K562 (cell line): ENCODE data around the gene PPARD. TPM values are rescaled to one million over a fixed set of nuclear protein-coding genes. Genes with fewer than 3 reads are reported as not detected.

ENCODE experiments used
- CBX5 ChIP-seq: IDR thresholded peaks from 2 replicates; pipeline ENCODE4 v1.6.1; 2014; ENCODE audit warnings: low read depth, borderline replicate concordance
- CBX8 ChIP-seq: fragments of 200-600 bp; sonication (generic); IDR thresholded peaks from 2 replicates; pipeline ENCODE4 v1.6.1; 2012; ENCODE audit warnings: borderline replicate concordance, mixed run types, low read depth, mild to moderate bottlenecking, moderate library complexity, mixed read lengths, low read length, control low read depth, inconsistent platforms; ENCODE audit not compliant: poor library complexity, severe bottlenecking; ENCODE audit errors: extremely low read depth
- CCAR2 ChIP-seq: fragments of 200-400 bp; formaldehyde crosslinking; IDR thresholded peaks from 2 replicates; pipeline ENCODE4 v1.6.1; 2017; ENCODE audit warnings: mild to moderate bottlenecking, low read depth, low read length
- CREB1 ChIP-seq, 2 experiments: sonication (generic) in 1 of 2; formaldehyde crosslinking in 1 of 2; IDR thresholded peaks; 2 replicates each; pipeline versions ENCODE4 v1.6.1 to v1.8.0; 2012 to 2022; ENCODE audit warnings: inconsistent platforms in 1 of 2, mild to moderate bottlenecking in 1 of 2, missing genetic modification reagents in 1 of 2, moderate library complexity in 1 of 2
- E2F3 ChIP-seq: fragments of 250-450 bp; sonication (Bioruptor Pico); IDR thresholded peaks from 2 replicates; pipeline ENCODE4 v1.4.0; 2020; ENCODE audit warnings: mild to moderate bottlenecking
- ETV5 ChIP-seq: sonication (generic); formaldehyde crosslinking; IDR thresholded peaks from 2 replicates; pipeline ENCODE4 v1.4.0; 2020; ENCODE audit warnings: low read depth, mild to moderate bottlenecking, missing genetic modification reagents
- FOXK1 ChIP-seq: sonication (generic); formaldehyde crosslinking; IDR thresholded peaks from 2 replicates; pipeline ENCODE4 v1.8.0; 2022; ENCODE audit warnings: missing genetic modification reagents, mild to moderate bottlenecking, borderline replicate concordance
- HEY1 ChIP-seq: fragments of 250-450 bp; sonication (Bioruptor Pico); IDR thresholded peaks from 2 replicates; pipeline ENCODE4 v1.5.0; 2020; ENCODE audit warnings: mild to moderate bottlenecking, moderate library complexity, borderline replicate concordance
- HNRNPUL1 ChIP-seq: fragments of 200-400 bp; formaldehyde crosslinking; IDR thresholded peaks from 2 replicates; pipeline ENCODE4 v1.6.1; 2017; ENCODE audit warnings: low read length
- ILF3 ChIP-seq: fragments of 450-650 bp; IDR thresholded peaks from 2 replicates; pipeline ENCODE4 v1.6.1; 2018; ENCODE audit warnings: antibody characterized with exemption, mild to moderate bottlenecking, moderate library complexity, borderline replicate concordance
- MTA2 ChIP-seq: fragments of 450-650 bp; IDR thresholded peaks from 2 replicates; pipeline ENCODE4 v1.6.1; 2016; ENCODE audit warnings: low read depth
- PHF8 ChIP-seq: fragments of 200-600 bp; sonication (generic); IDR thresholded peaks from 2 replicates; pipeline ENCODE4 v1.6.1; 2012; ENCODE audit warnings: mixed run types, mild to moderate bottlenecking, inconsistent platforms, low read length, moderate library complexity, borderline replicate concordance
- PHTF2 ChIP-seq: fragments of 250-450 bp; sonication (Bioruptor Pico); IDR thresholded peaks from 2 replicates; pipeline ENCODE4 v1.5.0; 2021; ENCODE audit warnings: mild to moderate bottlenecking
- SP1 ChIP-seq: sonication (generic); formaldehyde crosslinking; IDR thresholded peaks from 2 replicates; pipeline ENCODE4 v1.8.1; 2022; ENCODE audit warnings: mild to moderate bottlenecking, missing genetic modification reagents
- SUPT5H ChIP-seq: fragments of 450-650 bp; IDR thresholded peaks from 2 replicates; pipeline ENCODE4 v1.6.1; 2016
- TFAM ChIP-seq: fragments of 250-450 bp; sonication (Bioruptor Pico); conservative IDR thresholded peaks from 2 replicates; pipeline ENCODE4 v1.5.0; 2021; ENCODE audit warnings: mild to moderate bottlenecking, moderate library complexity
- ZBTB40 ChIP-seq, 2 experiments: fragments of 450-650 bp in 1 of 2; sonication (generic) in 1 of 2; formaldehyde crosslinking in 1 of 2; IDR thresholded peaks; 2 replicates each; pipeline versions ENCODE4 v1.7.1 to v1.9.0; 2016 to 2022; ENCODE audit warnings: inconsistent platforms in 1 of 2, mild to moderate bottlenecking in 1 of 2, missing genetic modification reagents in 1 of 2
- ZNF699 ChIP-seq: fragments of 250-450 bp; sonication (Bioruptor Pico); IDR thresholded peaks from 2 replicates; pipeline ENCODE4 v1.8.0; 2021; ENCODE audit warnings: mild to moderate bottlenecking, moderate library complexity; ENCODE audit not compliant: insufficient replicate concordance
- polyA plus RNA-seq, 8 experiments: library from polyadenylated mRNA; depleted of rRNA in 4 of 8; stranded (reverse) in 5 of 8; unstranded in 3 of 8; fragments of >200 nt; fragmentation: Nextera tagmentation in 2 of 8; fragmentation: Illumina TruSeq in 1 of 8; extraction: Ambion mirVana in 2 of 8; extraction: Trizol in 1 of 8; gene quantifications; 2 replicates each; pipeline versions ENCODE4 v1.2.1 to v1.2.3, GENCODE V29; 2011 to 2014; ENCODE audit warnings: inconsistent platforms in 1 of 8, missing spikeins in 1 of 8
- total RNA-seq, 7 experiments: library from RNA; depleted of rRNA in 6 of 7; stranded (reverse); fragments of >200 nt in 6 of 7; fragmentation: Illumina TruSeq in 2 of 7; extraction: Trizol in 2 of 7; gene quantifications; 2 replicates each; pipeline versions ENCODE4 v1.2.1 to v1.2.3, GENCODE V29; 2011 to 2021; ENCODE audit warnings: low replicate concordance in 1 of 7

PPARD gene
- total and polyA plus RNA-seq, 9 of the 15 experiments (the other 6 are each of a cell fraction or from before 2014, with no cell fraction given), result 0.14 to 13.2 (median 3.8) TPM

- TF ChIP-seq ZBTB40 (IDR thresholded peaks at IDR 0.05) (peak; percentile 62), ZBTB40 (CRISPR knock-in tag; IDR thresholded peaks at IDR 0.05) (peak; percentile 53; the same call in 1 of the 2 replicates), HEY1 (no peak), FOXK1 (CRISPR knock-in tag) (peak; percentile 23; the same call in 1 of the 2 replicates), ETV5 (CRISPR knock-in tag) (peak; percentile 81), E2F3 (CRISPR knock-in tag) (peak; percentile 49; the same call in 1 of the 2 replicates), ILF3 (peak; percentile 87; the same call in 1 of the 2 replicates), PHF8 (peak; percentile 99), CBX8 (no peak), CBX5 (0 out of 2 replicates have a peak, but pooled peaks have one; percentile 25), HNRNPUL1 (no peak), CCAR2 (no peak), SUPT5H (peak; percentile 100), SP1 (peak; percentile 96), TFAM (CRISPR knock-in tag) (no peak), ZNF699 (CRISPR knock-in tag) (no peak), MTA2 (no peak; the same call in 1 of the 2 replicates), CREB1 (IDR thresholded peaks at IDR 0.05) (no peak; the same call in 1 of the 2 replicates), CREB1 (CRISPR knock-in tag; IDR thresholded peaks at IDR 0.05) (peak; percentile 17; the same call in 1 of the 2 replicates), PHTF2 (no peak)
Observed at GRCh38 chr6:35468181-35468979, 126.0 kb downstream of the PPARD start, which contains the start of gene RPL10A (continued).
